NCI-H2029 (cell line): ENCODE measurements around the gene SLC9C1.

Experiments used
- DNase-seq: peaks from one replicate; lab custom pipeline; 2025; lab: John Stamatoyannopoulos, UW

Gene SLC9C1

GRCh38 chr3:112111785-112112402 is 182.1 kb downstream of the SLC9C1 start:
- DNase-seq, result peak; percentile 71

GRCh38 chr3:112109322-112109721 is 184.7 kb downstream of the SLC9C1 start:
- peak; percentile 69 for DNase-seq

GRCh38 chr3:112104774-112105173 is 189.2 kb downstream of the SLC9C1 start:
- no peak for DNase-seq

GRCh38 chr3:112101916-112102315 is 192.1 kb downstream of the SLC9C1 start:
- no peak for DNase-seq

DNA sequence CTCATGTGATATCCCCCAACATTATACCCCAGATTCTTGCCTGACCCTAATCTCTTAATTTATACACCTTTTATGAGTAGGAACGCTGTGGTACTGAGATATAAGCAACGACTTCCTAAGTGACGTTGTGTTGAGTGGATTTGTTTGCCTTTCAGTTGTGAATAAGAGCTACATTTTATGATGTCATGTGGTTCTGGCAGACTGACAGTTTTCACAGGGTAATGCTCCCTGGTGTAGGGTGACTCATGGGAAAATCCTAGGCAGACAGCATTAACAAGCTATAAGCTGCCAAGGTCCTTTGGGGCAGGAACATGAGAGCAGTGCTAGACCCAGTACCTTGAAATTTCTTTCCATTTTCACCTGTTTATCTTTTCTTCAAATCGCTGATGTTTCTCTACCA is 196.6 kb downstream of the SLC9C1 start:
- peak; percentile 96 for DNase-seq

- no peak for DNase-seq
Observed at GRCh38 chr3:112096176-112096575, 197.8 kb downstream of the SLC9C1 start.

- DNase-seq, result no peak
Observed at GRCh38 chr3:112095731-112096130, 198.3 kb downstream of the SLC9C1 start.

DNA sequence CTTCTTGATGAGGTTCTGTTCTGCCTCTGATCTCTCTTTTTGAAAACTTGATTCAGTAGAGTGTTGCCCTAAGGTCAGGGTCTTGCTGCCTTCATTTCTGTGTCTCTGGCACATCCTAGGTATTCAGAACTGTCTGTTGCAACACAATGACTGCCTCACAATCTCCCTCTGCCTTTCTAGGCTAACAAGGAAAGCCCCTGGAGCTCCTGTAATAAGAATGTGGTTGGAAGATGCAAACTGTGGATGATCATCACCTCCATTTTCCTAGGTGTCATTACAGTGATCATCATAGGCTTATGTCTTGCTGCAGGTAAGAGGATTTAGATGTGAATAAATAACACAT is 200.9 kb downstream of the SLC9C1 start:
- no peak for DNase-seq

- DNase-seq, result peak; percentile 68
Observed at GRCh38 chr3:112092496-112093179, 201.4 kb downstream of the SLC9C1 start.

DNA sequence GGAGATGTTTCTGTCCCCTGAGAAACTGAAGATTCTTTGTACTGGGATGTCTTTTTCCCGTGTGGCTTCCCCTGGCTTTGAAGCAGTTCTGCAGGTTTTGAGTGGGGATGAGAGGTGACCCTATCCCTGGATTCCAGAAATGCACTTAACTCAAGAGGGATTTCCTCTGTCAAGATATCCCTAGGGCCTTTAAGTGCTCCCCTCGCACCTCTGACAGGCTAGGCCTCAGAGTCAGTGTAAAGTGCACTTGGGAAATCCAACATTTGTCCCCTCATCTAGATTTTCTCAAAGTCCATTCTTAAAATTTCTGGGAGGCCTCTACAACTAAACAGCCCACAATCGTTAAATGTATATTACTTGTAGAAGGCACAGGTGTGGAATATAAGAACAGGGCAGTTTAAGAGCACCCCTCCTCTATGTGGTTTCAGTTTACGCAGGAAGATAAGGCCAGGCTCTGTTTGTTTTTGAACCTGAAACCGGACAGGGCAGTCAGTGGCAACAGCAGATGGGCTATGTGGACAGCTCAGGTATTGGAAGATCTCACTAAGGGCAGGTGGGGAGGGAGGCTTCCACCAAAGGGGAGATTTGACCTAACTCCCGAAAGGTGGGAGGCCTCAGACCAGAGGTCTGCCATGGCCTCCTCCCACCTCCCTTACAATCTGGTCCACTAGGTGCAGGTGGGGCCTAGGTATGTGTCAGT is 203.0 kb downstream of the SLC9C1 start:
- peak; percentile 75 for DNase-seq
